HG03039 (cell line): Measurements from ENCODE around the gene PGS1.
"Not testable (repeated sequence)": the region's sequence is repeated elsewhere in the genome, so short reads cannot be mapped to it uniquely, and the experiment has no call there.

ENCODE experiments used
- ATAC-seq: cut with Tn5 transposase; IDR thresholded peaks from one replicate; pipeline ENCODE4 v1.9.1; 2021; ENCODE audit warnings: mild to moderate bottlenecking, moderate library complexity; ENCODE audit not compliant: unreplicated experiment

PGS1 gene

DNA sequence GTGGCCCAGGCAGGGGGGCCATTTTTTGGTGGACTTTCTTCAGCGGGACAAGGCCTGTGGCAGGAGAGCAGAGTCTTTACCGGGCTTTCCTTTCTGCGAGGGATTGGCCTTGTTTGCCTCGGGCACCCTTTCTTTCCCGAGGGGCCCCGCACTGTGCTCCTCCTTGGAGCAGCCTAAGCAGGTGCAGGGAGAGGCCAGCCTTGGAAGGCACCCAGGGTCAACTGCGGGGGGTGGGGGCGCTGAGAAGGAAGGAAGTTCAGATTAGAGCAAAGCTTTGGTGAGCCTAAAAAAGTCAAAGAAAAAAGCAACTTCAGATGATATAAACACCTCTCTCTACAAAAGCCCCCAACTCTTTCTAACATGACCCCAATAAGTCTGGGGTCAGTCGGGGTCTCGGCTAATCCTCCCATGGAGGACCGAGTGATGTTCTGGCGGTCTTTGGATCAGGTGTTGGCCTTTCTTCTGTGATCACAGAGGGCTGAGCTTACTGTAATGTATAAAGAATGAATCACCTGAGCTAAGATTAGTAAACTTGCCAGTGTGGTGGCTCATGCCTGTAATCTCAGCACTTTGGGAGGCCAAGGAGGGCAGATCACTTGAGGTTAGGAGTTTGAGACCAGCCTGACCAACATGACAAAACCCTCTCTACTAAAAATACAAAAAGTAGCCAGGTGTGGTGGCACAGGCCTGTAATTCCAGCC, 63.0 kb downstream of the PGS1 start:
- ATAC-seq = no peak

DNA sequence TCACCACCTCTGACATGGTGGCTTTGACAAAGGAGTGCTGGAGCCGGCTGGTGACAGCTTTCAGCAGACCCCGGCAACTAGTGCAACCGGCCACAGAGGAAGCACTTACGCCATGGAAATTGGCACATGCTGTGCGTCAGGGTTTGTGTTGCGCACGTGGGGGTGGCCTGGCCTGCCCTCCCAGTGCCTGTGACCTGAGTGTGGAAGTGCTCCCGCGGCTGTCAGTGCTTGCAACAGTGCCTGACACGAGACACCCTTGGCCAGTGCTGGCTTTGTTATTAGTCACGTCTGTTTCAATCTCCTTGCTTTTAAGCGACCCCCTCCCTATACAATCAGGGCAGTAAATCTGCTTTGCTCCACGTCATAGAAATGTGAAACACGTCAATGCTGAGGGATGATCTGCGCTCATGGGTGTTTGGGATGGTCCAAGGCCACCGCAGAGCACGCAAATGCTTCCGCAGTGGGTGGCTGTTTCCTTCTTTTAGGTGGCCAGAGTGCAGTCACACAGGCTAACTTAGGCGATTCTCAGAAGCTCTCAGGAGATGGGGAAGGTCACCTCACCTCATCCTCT, 64.3 kb downstream of the PGS1 start:
- no peak for ATAC-seq

DNA sequence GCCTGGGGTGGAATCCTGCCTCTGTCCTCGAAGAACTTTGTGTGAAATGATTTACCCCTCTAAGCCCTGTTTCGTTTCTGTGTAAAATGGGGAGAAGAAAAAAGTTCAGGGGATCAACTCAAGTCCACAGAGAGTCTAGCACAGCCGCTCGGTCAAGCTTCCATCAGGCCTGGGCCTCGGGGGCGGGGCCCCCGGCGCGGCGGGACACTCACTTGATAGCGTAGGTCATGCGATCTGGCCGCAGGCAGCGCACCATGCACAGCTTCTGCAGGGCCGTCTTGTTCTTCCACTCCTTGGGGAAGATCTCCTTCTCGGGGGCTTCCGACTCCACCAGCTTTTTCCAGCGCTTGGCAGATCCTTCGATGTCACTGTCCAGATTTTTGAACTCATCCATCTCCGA, 65.9 kb downstream of the PGS1 start:
- ATAC-seq = no peak

DNA sequence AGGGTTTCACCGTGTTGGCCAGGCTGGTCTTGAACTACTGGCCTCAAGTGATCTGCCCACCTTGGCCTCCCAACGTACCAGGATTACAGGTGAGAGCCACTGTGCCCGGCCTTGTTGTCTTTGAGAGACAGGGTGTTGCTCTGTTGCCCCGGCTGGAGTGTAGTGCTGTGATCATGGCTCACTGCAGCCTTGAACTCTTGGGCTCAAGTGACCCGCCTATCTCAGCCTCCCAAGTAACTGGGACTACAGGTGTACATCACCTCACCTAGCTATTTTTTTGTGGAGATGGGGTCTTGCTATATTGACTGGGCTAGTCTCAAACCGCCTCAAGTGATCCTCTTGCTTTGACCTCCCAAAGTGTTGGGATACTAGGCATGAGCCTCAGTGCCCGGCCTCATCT, 68.4 kb downstream of the PGS1 start:
- ATAC-seq = no peak

DNA sequence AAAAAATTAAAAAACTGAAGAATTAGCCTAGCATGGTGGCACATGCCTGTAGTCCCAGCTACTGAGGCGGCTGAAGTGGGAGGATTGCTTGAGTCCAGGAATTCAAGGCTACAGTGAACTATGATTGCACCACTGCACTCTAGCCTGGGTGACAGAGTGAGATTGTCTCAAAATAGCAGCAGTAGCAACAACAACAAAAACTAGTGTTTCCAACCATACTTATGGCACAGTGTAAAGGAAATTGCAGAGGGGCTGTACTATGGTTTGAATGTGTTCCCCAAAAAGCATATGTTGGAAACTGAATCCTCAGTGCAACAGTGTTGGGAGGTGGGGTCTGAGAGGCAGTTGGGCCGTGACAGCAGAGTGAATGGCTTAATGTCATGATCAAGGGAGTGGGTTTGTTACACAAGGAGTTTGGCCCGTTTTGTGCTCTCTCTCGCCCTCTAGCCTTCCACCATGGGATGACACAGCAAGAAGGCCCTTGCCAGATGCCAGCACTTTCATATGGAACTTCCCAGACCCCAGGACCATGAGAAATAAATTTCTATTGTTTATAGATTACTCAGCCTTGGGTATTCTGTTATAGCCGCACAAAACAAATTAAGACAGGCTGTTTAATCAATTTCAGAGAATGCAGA, 70.0 kb downstream of the PGS1 start:
- ATAC-seq = no peak

DNA sequence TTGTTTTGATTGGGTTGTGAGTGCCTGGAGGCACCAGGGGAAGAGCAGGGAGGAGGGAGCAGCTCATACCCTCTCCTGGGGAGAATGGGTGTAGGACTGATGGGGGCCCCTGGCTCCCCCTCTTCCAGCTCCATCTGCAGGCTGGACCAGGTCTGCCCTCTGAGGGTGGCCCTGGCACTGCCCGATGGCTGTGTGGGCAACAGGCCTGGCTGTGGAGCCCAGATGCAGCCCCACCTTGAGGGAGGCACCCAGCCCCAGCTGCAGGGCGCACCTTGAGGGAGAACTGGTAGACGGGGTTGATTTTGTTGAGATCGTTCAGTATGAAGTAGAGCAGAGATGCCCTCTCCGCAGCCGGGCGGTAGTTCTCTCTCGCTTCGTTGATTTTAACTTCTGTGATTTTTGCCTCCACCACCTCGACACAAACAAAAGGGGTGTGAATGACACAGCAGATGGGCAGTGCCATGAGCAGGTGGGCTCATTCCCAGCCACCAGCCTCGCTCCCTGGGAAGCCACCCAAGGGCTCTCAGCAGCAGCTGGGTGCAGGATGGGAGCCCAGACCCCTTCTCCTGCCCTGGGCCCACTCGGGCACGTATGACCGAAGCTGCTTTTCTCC, 71.6 kb downstream of the PGS1 start:
- ATAC-seq = no peak

DNA sequence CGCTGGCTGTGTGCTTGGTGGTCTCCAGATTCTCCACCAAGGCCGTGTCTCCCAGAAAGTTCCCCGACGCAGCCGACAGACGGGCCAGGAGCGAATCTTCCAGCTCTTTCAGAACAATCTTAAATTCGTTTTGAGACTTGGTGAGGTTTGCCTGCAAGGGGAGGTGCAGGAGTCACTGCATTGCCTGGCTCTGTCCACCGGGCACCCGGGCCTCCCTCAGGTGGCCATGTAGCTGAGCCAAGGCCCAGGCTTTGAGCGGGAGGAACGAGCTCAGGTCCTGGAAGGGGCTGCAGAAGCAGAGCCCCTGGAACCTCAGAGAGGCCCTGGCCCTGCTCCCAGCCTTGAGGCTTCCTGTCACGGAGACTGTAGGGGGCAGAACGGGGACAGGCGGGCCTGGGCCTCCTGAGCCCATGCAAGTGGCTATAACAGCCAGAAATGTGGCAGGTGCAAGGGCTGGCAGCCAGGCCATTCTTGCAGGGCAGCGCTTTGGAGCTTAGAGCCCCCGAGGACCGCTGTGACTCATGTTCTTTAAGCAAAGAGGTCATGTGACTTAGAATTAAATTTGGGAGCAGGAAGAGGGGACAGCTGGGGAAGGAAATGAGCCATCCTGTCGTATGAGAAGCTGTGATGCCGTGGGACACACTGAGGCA, 72.4 kb downstream of the PGS1 start:
- no peak for ATAC-seq

DNA sequence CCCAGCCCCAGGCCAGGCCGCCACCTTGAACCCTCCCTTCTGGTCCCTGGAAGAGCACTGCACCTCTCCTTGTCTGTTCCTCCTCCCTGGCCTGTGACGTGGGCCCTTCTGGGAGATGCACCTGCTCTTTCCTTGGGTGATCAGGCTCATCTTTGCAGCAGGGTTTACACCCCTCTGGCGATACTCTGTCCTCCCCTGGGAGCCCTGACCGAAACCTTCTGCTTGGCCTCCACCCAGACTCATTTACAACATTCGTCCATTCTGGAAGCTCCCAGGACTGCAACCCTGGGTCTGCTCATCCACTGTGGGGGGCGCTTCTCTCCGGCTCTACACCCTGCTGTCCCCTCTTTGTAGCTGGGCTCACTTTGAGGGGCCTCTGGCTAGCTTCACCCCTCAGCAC, 73.3 kb downstream of the PGS1 start:
- ATAC-seq = no peak

DNA sequence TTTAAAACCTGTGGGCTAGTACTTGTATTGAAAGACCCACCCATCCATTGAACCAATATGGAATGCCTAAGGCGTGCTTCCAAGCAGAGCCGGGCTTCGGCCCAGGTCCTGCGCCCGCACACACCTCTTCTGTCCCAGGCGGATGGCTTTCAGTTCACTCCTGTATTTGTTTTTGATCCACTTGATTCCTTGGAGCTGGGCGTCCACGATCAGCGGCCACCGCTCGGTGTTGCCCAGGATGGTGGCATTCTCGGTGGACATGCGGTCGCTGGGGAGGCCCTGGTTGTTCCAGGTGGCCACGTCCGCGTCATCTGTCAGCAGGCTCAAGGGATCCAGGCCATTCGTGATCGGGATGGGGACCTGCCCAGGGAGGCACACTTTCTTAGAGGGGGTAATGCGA, 75.9 kb downstream of the PGS1 start:
- no peak for ATAC-seq

DNA sequence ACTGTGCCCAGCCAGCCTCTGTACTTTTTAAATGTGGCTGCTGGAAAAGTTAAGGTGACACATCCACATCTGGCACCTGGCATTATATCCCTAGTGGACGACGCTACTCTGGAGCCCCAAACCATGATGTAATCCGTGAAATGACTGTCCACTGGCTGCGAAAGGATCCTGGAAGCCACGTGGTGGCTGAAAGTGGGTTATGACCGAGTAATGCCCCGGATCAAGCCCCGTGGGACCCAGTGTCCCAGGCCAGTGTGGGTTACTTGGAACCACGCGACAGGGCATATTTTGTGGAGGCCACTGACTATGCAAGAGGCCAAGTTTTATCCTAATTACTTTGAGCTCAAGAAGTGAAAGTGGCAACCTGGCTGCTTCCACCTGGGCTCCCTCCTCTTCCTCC, 79.6 kb downstream of the PGS1 start:
- ATAC-seq = no peak

DNA sequence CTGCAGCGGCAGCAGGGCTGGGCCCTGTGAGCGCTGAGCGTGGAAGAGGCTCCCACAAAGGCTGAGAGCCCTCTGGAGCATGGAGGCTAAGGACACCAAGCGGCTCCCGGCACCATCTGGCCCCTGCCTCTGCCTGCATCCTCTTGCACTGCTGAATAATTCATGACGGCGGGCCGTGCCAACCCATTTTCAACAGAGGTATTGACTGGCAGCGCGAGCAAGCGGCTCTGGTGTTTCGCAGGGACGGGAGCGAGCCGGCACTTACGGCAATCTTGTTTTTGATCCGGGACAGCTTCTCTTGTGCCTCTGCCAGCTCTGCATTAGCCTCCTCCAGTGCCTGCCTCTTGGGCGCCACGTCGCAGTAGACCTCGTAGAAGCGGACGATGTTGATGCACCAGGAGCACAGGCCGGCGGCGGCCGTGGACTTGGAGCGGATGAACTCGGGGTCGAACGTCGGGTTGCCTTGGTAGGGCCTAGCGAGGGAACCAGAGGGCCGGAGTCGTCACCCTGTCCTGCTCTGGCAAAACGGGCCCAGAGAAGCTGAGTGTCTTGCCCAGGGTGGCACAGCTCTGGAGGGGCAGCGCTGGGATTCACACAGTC, 80.4 kb downstream of the PGS1 start:
- ATAC-seq = no peak

DNA sequence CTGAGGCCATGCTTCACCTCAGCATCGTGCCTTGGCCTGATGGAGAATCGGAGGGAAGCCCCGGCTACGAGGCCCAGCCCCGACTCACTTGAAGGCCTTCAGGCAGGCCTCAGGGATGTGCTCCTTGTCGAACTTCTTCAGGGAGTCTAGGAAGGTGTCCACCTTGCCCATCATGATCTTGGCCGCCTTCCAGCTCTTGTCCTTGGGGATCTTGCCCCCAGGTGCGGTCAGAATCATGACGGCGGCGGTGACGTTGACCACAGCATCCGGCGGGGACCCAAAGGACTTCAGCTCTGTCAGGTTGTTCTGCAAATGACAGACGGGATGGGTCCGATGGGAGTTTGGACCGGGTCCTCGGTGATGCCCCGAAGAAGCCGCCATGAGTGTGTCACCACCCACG, 81.2 kb downstream of the PGS1 start:
- ATAC-seq = no peak

DNA sequence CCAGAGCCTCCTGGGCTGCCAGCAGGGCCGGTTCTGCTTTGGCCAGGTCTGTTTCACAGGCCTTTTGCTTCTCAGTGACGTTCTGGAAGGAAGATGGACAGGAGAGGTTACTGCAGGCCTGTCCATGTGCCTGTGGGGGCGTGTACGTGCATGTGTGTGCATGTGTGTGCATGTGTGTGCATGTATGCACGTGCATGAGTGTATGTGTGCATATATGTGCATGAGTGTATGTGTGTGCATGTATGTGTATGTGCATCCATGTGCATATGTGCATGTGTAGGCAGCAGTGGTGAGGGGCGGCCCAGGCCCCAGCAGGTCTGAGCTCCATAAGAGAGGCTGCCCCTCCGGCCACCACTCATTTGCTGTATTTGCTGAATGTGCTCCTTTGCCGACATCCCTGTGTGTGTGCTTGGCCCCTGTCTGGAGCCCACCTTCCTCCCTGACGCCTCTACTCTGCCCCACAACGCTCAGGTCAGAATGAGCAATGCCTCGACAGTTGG, 81.8 kb downstream of the PGS1 start:
- ATAC-seq = no peak

DNA sequence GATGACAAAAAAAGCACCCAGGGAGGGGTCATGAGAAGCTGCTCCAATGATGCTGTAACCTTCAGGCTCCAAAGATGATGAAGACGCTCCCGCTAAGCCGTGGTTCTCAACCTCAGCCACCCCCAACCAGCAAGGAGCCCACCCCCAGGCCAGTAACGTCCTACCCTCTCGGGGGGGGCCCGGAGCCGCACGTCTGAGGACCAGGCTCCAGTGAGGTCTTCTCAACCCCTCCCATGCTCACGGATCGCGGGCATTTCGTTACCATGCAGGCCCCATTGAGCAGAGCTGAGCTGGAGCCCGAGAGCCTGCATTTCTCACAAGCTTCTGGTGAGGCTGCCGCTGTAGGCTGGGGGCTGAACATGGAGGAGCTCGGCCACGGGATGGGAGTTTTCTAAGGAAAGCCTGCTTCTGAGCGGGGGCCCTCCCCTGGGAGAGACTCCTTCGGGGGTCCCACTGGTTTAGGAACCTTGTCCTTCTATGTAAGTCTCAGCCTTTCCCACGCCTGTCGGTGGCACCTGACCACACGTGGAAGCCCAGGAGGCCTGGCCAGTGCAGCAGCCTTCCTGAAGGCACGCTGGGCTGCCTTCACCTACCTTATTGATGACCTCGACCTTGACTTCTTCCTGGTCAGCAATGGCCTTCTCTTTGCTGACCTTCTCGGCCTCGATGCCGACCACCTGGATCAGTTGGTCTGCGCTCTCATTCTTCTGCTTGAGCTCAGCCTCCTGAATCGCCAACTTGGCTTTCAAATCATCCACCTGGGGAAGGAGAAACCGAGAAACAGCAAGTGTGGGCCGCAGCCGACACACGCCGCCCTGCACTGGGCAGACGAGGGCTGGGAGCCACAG, 82.7 kb downstream of the PGS1 start:
- ATAC-seq = no peak

DNA sequence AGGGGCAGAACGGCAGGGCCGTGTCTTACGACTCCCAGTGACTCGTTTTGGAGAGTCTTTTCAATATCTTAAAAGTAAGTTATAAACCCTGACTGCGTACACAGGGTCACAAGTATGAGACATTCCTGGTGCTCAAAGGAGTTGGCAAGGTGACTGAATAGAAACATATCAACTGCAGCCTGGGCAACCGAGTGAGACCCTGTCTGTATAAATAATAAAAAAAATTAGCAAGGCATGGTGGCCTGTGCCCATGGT, 83.3 kb downstream of the PGS1 start:
- ATAC-seq = no peak

DNA sequence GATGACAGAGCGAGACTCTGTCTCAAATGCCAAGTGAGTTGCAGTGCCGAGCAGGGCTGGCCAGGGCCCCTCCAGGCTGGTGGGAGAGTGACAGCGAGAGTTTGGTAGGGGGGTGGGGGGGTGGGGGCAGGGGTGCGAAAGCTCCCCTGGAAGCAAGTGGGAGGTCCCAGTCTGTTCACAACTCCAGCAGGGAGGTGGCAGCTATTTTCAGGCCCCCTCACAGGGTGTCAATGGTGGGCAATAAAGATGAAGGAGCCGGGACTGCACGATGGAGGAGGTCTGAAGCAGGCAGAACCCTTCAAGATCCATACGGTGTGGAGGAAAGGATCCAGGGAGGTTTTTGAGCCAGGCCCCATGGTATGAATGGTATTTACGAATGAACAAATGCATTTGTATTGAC, 83.7 kb downstream of the PGS1 start:
- ATAC-seq = no peak

DNA sequence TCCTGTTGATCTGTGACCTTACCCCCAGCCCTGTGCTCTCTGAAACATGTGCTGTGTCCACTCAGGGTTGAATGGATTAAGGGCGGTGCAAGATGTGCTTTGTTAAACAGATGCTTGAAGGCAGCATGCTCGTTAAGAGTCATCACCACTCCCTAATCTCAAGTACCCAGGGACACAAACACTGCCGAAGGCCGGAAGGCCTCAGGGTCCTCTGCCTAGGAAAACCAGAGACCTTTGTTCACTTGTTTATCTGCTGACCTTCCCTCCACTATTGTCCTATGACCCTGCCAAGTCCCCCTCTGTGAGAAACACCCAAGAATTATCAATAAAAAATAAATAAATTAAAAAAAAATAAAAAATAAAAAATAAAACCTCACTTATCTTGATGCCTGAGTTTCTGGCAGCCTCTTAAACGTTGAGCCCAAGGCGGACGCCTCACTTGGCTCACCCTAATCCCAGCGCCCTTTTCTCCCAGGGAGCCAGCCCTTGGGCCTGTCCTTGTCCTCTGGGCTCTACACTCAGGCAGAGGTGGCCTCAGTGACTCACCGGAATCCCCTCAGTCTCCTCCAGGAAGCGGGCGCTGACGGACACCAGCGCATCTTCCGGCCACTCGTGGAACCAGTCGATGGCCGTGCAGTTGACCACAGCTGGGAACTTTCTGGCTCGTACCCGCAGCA, 87.8 kb downstream of the PGS1 start:
- ATAC-seq = not testable (repeated sequence)

DNA sequence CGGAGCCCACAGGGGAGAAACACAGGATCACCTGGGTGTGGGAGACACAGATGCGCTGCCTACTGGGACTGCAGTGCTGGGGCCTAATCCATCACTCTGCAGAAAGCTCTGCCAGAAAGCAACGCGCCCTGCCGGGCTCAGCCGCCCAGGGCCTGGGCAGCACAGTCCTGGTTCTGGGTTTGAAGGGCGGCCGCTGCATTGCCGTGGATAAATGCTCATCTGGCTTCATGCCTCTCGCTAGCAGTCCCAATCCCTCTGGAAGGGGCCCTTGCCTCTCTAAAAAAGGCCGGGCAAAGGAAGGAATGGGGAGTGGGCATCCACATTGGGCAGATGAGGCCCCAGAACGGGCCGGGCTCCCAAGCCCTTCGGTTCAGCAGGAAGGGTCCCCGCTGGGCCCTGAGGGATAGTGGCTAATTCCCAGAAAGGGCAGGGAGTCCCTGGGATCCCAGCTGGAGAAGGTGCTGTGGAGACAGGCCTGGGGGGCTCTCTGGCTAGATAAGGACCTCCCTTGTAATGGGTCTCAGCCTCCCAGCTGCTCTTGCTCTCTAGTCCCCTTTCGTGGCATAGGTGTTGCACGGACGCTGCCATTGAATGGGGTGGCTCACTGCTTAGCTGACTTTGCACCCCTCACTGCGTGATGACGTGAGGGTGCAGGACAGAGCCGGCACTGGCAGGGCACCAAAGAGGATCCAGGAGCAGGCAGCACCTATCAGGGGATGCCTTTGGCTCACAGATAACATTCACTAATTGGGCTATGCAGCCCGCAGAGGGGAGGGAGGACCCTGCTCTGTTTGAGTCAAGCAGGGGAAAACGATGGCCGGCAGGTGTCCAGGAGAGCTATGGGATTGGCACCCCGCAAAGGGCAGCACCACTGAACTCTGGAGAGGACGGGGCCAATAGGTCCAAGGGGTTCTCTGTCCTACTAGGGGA, 88.6 kb downstream of the PGS1 start:
- no peak for ATAC-seq

DNA sequence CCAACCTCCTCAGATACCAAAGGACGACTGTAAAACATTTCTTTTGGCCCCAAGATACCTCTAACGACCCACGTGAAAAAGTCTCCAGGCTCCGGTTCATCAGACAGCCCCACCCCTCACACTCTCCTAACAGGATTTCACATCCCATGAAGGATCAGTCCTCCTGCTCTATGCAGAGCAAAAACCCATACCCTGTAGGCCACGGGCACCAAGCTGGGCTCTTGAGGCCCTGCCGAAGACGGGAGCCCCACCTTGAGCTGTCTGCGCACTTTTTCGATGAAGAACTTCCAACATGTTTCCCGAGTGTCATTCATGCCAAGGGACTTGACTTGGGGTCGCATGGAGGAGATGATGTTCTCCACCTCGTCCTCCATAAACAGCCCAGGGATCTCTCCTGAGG, 89.9 kb downstream of the PGS1 start:
- no peak for ATAC-seq
